Caco-2 (cell line): ENCODE data around the gene KBTBD12. TPM values are rescaled to one million over a fixed set of nuclear protein-coding genes. Genes with fewer than 3 reads are reported as not detected.
"Not testable (repeated sequence)": the region's sequence is repeated elsewhere in the genome, so short reads cannot be mapped to it uniquely, and the experiment has no call there.

Experiments
- BruUV-seq: library from RNA; stranded (reverse); fragments of 400-500 nt; replicated peaks from 2 replicates; lab custom pipeline; 2021; lab: Mats Ljungman, UMichigan
- CTCF ChIA-PET: fragments of 300-600 bp; sonication (Branson Sonifier 250); formaldehyde crosslinking; loops from one replicate; lab custom pipeline; 2022; ENCODE audit warnings: antibody characterized with exemption; lab: Charles Lee
- POLR2A ChIA-PET: fragments of 300-600 bp; sonication (Branson Sonifier 250); formaldehyde crosslinking; loops from one replicate; lab custom pipeline; 2022; ENCODE audit warnings: antibody characterized with exemption; lab: Charles Lee
- DNase-seq, 2 experiments: peaks; one replicate each; pipeline versions ENCODE4 v3.0.0 to v3.0.0-alpha.2; 2020 to 2022
- H3K27me3 ChIP-seq: replicated peaks from 2 replicates; pipeline ENCODE4 v1.6.0; 2011; ENCODE audit warnings: low read length; ENCODE audit not compliant: control insufficient read depth, insufficient read depth
- H3K36me3 ChIP-seq: 2 replicates; pipeline ENCODE4 v1.5.1; 2011; ENCODE audit warnings: low read length; ENCODE audit not compliant: control insufficient read depth, insufficient read depth
- H3K4me1 ChIP-seq: fragments of 250-450 bp; sonication (Bioruptor Pico); 2 replicates; pipeline ENCODE4 v1.5.1; 2020; ENCODE audit warnings: mild to moderate bottlenecking
- H3K4me3 ChIP-seq: 2 replicates; pipeline ENCODE4 v1.5.1; 2011; ENCODE audit warnings: low read depth, mild to moderate bottlenecking, control low read depth, low read length
- H3K9me3 ChIP-seq: fragments of 250-450 bp; sonication (Bioruptor Pico); 2 replicates; pipeline ENCODE4 v1.5.1; 2020; ENCODE audit warnings: mild to moderate bottlenecking, moderate library complexity
- H3K27ac Mint-ChIP-seq: one replicate; pipeline ENCODE4 v1.8.0; 2022; ENCODE audit warnings: mixed read lengths; ENCODE audit not compliant: unreplicated experiment
- H3K27me3 Mint-ChIP-seq: one replicate; pipeline ENCODE4 v1.8.0; 2022; ENCODE audit warnings: mixed read lengths; ENCODE audit not compliant: insufficient read depth, unreplicated experiment
- H3K36me3 Mint-ChIP-seq: one replicate; pipeline ENCODE4 v1.8.0; 2022; ENCODE audit warnings: mild to moderate bottlenecking, mixed read lengths; ENCODE audit not compliant: insufficient read depth, unreplicated experiment
- H3K4me1 Mint-ChIP-seq: one replicate; pipeline ENCODE4 v1.8.0; 2022; ENCODE audit warnings: low read depth, mixed read lengths; ENCODE audit not compliant: unreplicated experiment
- H3K4me3 Mint-ChIP-seq: one replicate; pipeline ENCODE4 v1.8.0; 2022; ENCODE audit warnings: mild to moderate bottlenecking, moderate library complexity, mixed read lengths; ENCODE audit not compliant: unreplicated experiment
- H3K9me3 Mint-ChIP-seq: one replicate; pipeline ENCODE4 v1.8.0; 2022; ENCODE audit warnings: mixed read lengths; ENCODE audit not compliant: unreplicated experiment
- intact Hi-C: fragments of 100-400 bp; cut with micrococcal nuclease; formaldehyde crosslinking; loops from one replicate; pipeline ENCODE4 v1.10.0; 2022; ENCODE audit not compliant: unreplicated experiment
- total RNA-seq: library from RNA; stranded (reverse); gene quantifications from 2 replicates; pipeline ENCODE4 v1.2.3, GENCODE V29; 2022
- TF ChIP-seq, protein P1 (sequence below), 2 experiments: fragments of 200-600 bp in 1 of 2; IDR thresholded peaks; 1 replicate in 1 of 2; 2 replicates in 1 of 2; pipeline versions ENCODE4 v1.5.1 to v1.8.0; 2011 to 2022; ENCODE audit warnings: antibody characterized with exemption in 1 of 2, control low read depth in 1 of 2, inconsistent platforms in 1 of 2, low read depth in 1 of 2, low read length in 1 of 2, mild to moderate bottlenecking in 1 of 2, moderate library complexity in 1 of 2; ENCODE audit not compliant: insufficient read depth in 1 of 2, severe bottlenecking in 1 of 2, unreplicated experiment in 1 of 2

KBTBD12 gene
- total RNA-seq, 1 experiment from 2014 or later: not detected

DNA sequence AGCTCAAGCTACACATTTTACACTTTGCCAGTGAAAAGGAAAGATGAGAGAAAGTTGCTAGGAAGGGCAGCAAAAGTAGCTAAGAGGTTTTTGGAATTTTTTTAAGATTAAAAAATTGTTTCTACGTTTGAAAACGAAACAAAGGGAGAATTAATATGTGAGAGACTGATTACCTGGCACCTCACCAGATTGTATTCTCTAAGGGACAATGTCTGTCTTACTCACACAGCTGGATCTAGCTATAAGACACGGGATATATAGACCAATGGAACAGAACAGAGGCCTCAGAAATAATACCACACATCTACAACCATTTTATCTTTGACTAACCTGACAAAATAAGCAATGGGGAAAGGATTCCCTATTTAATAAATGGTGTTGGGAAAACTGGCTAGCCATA lies 9.5 kb upstream of the KBTBD12 start:
- Histone ChIP-seq H3K4me3 (no peak overlapping the region), H3K27me3 (no peaks in the 10 kb centered on the region; the same call in 1 of the 2 replicates), H3K4me1 (no peaks in the 10 kb centered on the region), H3K9me3 (no peaks in the 10 kb centered on the region), H3K36me3 (no peaks in the 10 kb centered on the region)
- BruUV-seq: no TSS peak
- TF ChIP-seq, protein P1, sequence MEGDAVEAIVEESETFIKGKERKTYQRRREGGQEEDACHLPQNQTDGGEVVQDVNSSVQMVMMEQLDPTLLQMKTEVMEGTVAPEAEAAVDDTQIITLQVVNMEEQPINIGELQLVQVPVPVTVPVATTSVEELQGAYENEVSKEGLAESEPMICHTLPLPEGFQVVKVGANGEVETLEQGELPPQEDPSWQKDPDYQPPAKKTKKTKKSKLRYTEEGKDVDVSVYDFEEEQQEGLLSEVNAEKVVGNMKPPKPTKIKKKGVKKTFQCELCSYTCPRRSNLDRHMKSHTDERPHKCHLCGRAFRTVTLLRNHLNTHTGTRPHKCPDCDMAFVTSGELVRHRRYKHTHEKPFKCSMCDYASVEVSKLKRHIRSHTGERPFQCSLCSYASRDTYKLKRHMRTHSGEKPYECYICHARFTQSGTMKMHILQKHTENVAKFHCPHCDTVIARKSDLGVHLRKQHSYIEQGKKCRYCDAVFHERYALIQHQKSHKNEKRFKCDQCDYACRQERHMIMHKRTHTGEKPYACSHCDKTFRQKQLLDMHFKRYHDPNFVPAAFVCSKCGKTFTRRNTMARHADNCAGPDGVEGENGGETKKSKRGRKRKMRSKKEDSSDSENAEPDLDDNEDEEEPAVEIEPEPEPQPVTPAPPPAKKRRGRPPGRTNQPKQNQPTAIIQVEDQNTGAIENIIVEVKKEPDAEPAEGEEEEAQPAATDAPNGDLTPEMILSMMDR (IDR thresholded peaks at IDR 0.05; ENCODE audit: insufficient read depth in 1 of 2, low read depth in 1 of 2, low read length in 1 of 2, severe bottlenecking in 1 of 2, unreplicated experiment in 1 of 2): no peak
- H3K27me3 Mint-ChIP-seq: no peaks in the 10 kb centered on the region
- no peak overlapping the region for H3K27ac Mint-ChIP-seq
- H3K9me3 Mint-ChIP-seq: no peaks in the 10 kb centered on the region
- no peak overlapping the region for H3K4me3 Mint-ChIP-seq
- no peak for DNase-seq
- ChIA-PET CTCF (no interaction called here), POLR2A (no interaction called here)
- H3K36me3 Mint-ChIP-seq: no peaks in the 10 kb centered on the region
- H3K4me1 Mint-ChIP-seq: no peaks in the 10 kb centered on the region
- intact Hi-C loops: no loop called here

DNA sequence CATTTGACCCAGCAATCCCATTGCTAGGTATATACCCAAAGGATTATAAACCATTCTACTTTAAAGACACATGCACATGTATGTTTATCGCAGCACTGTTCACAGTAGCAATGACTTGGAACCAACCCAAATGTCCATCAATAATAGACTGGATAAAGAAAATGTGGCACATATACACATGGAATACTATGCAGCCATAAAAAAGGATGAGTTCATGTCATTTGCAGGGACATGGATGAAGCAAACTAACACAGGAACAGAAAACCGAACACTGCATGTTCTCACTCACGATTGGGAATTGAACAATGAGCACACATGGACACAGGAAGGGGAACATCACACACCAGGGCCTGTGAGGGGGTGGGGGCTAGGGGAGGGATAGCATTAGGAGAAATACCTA lies 8.4 kb upstream of the KBTBD12 start:
- CTCF ChIA-PET, H3K4me3 ChIP-seq, POLR2A ChIA-PET, H3K4me1 ChIP-seq, H3K27ac Mint-ChIP-seq, H3K27me3 ChIP-seq, H3K27me3 Mint-ChIP-seq, H3K4me1 Mint-ChIP-seq, BruUV-seq, H3K36me3 ChIP-seq, H3K36me3 Mint-ChIP-seq, intact Hi-C loops, H3K9me3 Mint-ChIP-seq, H3K4me3 Mint-ChIP-seq, DNase-seq, H3K9me3 ChIP-seq: not testable (repeated sequence)

DNA sequence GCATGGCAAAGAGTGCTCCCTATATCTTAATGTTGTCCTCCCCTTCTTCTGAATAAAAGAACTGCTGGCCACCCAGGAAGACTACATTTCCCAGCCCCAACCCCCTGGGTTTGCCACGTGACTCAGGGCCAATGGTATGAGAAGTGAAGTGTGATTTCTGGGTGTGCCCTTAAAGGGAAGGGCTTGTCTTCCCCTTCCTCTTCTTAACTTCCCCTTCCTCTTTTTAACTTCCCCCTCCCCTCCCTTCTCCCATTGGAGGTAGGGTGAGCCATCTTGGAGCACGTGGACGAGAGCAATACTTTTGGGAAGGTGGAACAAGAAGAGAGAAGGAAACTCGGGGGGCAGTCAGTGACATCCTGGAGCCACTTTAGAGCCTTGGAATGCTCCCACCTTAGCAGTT lies 6.8 kb upstream of the KBTBD12 start:
- no peak for DNase-seq
- H3K27me3 ChIP-seq: no peaks in the 10 kb centered on the region; the same call in 1 of the 2 replicates
- CTCF ChIA-PET: no interaction called here
- POLR2A ChIA-PET: no interaction called here
- intact Hi-C loops: no loop called here
- Mint-ChIP-seq H3K27ac (no peak overlapping the region), H3K27me3 (peaks cover 5% of the 10 kb centered on the region), H3K36me3 (no peaks in the 10 kb centered on the region), H3K9me3 (no peaks in the 10 kb centered on the region), H3K4me3 (no peak overlapping the region), H3K4me1 (no peaks in the 10 kb centered on the region)
- TF ChIP-seq, protein P1 (IDR thresholded peaks at IDR 0.05; ENCODE audit: insufficient read depth in 1 of 2, low read depth in 1 of 2, low read length in 1 of 2, severe bottlenecking in 1 of 2, unreplicated experiment in 1 of 2): no peak
- no TSS peak for BruUV-seq
- no peaks in the 10 kb centered on the region for H3K4me1 ChIP-seq
- no peaks in the 10 kb centered on the region for H3K36me3 ChIP-seq
- no peaks in the 10 kb centered on the region for H3K9me3 ChIP-seq
- H3K4me3 ChIP-seq: no peak overlapping the region

DNA sequence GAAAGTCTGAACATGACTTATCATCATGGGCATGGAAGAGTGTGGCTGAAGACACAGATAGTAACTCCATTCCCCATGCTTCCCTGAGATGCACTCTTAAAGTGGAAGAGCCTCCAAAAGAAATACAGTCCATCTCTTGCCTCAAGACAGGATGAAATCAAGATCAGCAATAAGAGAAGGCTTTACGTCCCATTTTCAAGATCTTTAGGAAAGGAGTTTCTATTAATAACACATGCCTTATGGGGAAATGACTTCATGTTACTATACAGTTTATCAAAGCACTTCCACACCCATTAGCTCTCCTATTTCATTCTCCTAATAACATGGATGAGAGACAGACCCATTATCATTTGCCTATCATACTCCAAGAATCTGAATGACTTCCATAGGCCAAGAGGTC lies 6.1 kb upstream of the KBTBD12 start:
- Histone ChIP-seq H3K4me3 (no peak overlapping the region), H3K36me3 (no peaks in the 10 kb centered on the region), H3K9me3 (no peaks in the 10 kb centered on the region), H3K4me1 (no peaks in the 10 kb centered on the region), H3K27me3 (no peaks in the 10 kb centered on the region; the same call in 1 of the 2 replicates)
- Mint-ChIP-seq H3K4me3 (no peak overlapping the region), H3K9me3 (no peaks in the 10 kb centered on the region), H3K27ac (no peak overlapping the region), H3K36me3 (no peaks in the 10 kb centered on the region), H3K27me3 (peaks cover 5% of the 10 kb centered on the region), H3K4me1 (no peaks in the 10 kb centered on the region)
- TF ChIP-seq, protein P1 (IDR thresholded peaks at IDR 0.05; ENCODE audit: insufficient read depth in 1 of 2, low read depth in 1 of 2, low read length in 1 of 2, severe bottlenecking in 1 of 2, unreplicated experiment in 1 of 2): no peak
- ChIA-PET CTCF (no interaction called here), POLR2A (no interaction called here)
- no TSS peak for BruUV-seq
- no peak for DNase-seq
- intact Hi-C loops: no loop called here
